GM12801 (cell line): ENCODE results near the gene TMEM33.

ENCODE experiments used
- CTCF ChIP-seq: IDR thresholded peaks from one replicate; pipeline ENCODE4 v1.5.1; 2011; ENCODE audit warnings: control low read depth; ENCODE audit not compliant: insufficient read length; ENCODE audit errors: extremely low read depth

The TMEM33 gene

GRCh38 chr4:41975341-41975740, 40.1 kb downstream of the TMEM33 start:
- no peak for TF ChIP-seq CTCF

- TF ChIP-seq CTCF = no peak
These were observed 41.7 kb downstream of the TMEM33 start for GRCh38 chr4:41976775-41977516.

GRCh38 chr4:41977709-41978108, 42.5 kb downstream of the TMEM33 start:
- TF ChIP-seq CTCF = no peak

GRCh38 chr4:41981456-41981855, 46.2 kb downstream of the TMEM33 start, which contains the start of gene DCAF4L1:
TSS of gene DCAF4L1 (plus strand) at chr4:41981756. CDS start at chr4:41981793, 37 bp downstream.
- no peak for TF ChIP-seq CTCF

- no peak for TF ChIP-seq CTCF
These were observed 47.5 kb downstream of the TMEM33 start for GRCh38 chr4:41982716-41983115.

GRCh38 chr4:41985151-41985550, 49.9 kb downstream of the TMEM33 start:
- TF ChIP-seq CTCF = no peak

- TF ChIP-seq CTCF = no peak
These were observed 54.8 kb downstream of the TMEM33 start for GRCh38 chr4:41989994-41990364.
